Stimulated activated CD8-positive, alpha-beta memory T cell treated with anti-CD3 and anti-CD28 coated beads, Interleukin-2, amount 100 ng/mL, for 48 hours (primary cell): Measurements from ENCODE around the gene P2RX6.
"Not testable (repeated sequence)": the region's sequence is repeated elsewhere in the genome, so short reads cannot be mapped to it uniquely, and the experiment has no call there.

Source experiments
- DNase-seq, 2 donors: peaks; one replicate each; pipeline ENCODE4 v3.0.0-alpha.2; 2020; ENCODE audit warnings: low read depth in 2 of 2

P2RX6 gene

DNA sequence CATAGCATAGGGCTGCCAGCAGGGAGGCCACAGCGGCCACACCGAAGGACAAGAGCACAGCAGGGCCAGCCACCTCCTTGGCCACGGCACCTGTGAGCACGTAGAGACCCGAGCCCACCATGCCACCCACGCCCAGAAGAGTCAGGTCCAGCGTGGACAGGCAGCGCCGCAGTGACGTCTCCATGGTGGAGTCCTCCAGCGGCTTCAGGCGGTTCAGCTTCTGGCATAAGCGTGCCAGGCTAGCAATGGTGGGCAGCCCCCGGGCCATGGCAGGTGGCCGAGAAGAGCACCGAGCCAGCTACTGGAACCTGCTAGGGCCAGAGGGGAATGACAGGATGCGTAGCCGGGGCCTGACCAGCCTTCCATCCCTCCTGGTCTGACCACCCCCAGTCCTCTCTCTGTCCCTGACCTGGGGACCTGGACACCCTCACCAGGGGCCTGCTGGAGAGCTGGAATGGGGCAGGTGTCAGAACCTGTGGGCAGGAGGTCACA is 16.6 kb downstream of the P2RX6 start:
- DNase-seq = no peak

DNA sequence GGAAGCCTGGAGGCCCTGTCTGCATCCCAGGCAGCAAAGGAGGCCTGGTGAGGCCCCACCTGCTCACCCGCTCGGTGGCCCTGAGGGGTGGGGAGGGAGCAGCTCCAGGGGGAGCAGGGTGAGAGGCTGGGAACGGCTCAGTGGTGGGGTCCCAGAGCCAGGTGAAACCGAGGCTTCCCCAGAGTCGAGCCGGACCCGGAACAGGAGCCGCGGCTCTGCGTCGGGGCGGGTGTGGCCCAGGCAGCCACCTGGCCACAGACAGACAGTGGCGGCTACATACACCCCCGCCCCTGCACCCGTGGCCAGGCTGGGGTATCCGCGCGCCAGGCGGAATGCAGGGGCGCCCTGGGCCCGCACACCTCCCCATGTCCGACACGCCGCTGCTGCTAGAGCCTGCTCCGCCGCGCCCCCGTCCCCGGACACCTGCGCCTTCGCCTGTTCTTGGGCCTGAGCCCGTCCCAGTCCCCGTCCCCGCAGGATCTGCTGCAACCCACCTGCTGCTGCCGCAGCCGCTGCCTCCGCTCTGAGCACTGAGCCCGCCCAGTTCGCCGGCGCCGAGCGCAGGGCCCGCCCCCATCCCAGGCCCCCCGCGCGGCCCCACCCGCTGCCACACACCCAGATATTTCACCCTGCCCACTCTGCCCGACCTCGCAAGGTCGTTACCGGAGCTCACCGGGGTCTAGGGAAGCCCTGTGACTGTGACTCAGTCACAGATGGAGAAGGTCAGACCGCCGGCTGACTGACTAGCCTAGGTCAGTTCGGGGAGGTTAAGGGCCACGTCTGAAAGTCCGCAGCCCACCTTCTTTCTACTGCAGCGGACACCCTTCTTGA is 17.3 kb downstream of the P2RX6 start, which contains the start of gene SLC7A4:
Gene SLC7A4 (minus strand): TSS at position 525 of the 831 bp plus-strand sequence. CDS start 749 bp downstream, outside the sequence.
- no peak for DNase-seq

DNA sequence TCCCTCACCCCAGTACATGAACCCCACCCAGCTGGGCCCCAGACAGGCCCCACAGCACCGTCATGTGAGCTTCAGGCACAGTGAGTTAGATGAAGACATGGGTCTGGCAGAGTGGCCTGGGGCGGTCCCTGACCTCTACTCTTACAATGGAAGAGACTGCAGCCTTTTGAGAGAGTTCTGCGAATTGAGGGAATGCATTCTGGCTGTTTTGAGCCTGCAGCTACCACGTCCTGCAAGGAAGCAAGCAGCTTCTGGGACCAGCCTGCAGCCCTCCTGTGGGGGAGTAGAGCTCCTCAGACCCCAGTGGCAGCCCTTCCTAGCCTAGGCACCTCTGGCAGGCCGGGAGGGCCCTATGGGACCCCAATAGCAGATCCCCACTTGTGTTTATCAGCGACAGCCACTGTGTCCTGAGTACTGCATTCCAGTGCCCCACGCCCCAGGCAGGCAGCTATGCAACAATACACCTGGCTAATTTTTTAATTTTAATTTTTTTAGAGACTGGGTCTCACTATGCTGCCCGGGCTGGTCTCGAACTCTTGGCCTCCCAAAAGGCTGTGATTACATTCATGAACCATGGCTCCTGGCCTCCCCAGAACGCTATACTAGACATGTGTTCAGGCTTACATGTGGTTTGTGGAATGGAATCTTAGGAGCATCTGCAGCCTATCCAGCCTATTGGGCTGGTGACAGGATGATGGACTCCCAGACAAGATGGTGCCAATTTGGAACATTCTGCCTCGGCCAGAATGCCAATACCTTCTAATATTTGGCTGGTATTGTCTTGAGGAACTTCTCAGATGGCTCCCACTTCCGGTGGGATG is 18.1 kb downstream of the P2RX6 start:
- no peak for DNase-seq

DNA sequence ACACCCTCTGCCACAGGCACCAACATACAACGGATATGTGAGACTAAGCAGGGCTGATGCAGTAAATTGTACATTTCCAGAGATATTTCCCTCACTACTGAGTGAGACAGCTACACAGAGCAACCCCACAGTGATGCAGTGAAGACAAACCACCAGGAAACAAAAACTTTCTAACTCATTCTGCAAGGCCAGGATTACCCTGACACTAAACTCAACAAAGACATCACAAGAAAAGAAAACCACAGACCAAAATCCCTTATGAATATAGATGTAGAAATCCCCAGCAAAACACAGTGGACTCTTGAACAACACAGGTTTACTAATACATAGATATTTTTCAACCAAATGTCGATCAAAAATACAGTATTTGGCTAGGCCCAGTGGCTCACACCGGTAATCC is 18.9 kb downstream of the P2RX6 start:
- no peak for DNase-seq

DNA sequence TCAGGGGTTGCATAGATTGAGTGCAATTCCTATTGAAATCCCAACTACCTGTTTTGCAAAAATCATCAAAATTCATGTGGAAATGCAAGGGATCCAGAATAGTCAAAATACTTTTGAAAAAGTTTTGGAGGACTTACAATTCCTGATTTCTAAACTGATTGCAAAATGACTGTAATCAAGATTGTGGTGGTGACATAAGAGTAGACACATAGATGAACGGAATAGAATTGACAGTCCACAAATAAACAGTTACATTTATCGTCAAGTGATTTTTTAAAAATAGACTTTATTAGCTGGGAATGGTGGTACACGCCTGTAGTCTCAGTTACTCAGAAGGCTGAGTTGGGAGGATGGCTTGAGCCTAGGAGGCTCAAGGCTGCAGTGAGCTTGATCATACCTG is 20.0 kb downstream of the P2RX6 start:
- DNase-seq = no peak

DNA sequence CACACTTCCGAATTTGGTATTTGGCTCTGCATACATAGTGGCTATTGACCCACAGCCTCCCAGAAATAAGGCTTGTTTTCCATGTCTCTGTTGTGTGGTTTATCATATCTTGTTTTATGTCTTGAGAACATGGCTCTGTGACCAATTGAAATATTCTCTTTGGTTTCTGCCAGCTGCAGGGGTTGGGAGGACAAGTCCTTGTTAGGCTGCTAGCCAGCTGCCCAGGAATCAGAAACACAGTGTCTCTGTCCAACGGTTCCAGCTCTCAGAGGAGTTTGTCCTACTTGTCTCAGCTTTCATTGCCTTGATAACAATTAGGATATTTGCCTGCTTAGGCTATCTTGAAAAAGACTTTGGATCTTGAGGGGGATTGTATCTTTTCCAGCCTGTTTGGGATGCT is 23.4 kb downstream of the P2RX6 start:
- DNase-seq = no peak

DNA sequence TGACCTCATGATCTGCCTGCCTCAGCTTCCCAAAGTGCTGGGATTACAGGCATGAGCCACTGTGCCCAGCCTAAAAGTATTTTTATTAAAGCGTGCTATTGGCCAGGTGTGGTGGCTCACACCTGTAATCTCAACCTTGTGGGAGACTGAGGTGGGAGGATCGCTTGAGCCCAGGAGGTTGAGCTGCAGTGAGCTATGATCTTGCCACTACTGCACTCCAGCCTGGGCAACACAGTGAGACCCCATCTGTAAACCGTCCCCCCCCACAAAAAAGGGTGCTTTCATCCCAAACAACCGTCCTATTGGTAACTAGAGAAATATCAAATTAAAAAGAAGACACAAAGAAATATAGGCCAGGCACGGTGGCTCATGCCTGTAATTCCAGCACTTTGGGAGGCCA is 24.2 kb downstream of the P2RX6 start:
- not testable (repeated sequence) for DNase-seq

DNA sequence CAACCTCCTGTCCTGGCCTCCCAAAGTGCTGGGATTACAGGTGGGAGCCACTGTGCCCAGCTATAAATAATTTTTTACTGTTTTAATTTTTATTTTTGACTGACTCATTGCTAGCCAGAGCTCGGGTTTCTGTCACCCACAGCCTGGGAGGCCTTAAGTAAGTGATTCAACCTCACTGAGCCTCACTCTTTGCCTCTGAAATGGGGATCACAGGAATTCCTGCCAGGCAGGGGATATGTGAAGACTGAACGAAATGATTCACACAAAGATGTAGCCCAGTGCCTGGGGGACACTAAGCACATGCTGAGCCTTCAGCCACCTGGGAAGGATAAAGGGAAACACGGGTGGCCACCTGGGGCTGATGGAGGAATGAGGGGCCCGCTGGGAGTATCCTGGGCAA is 27.0 kb downstream of the P2RX6 start:
- DNase-seq = no peak

DNA sequence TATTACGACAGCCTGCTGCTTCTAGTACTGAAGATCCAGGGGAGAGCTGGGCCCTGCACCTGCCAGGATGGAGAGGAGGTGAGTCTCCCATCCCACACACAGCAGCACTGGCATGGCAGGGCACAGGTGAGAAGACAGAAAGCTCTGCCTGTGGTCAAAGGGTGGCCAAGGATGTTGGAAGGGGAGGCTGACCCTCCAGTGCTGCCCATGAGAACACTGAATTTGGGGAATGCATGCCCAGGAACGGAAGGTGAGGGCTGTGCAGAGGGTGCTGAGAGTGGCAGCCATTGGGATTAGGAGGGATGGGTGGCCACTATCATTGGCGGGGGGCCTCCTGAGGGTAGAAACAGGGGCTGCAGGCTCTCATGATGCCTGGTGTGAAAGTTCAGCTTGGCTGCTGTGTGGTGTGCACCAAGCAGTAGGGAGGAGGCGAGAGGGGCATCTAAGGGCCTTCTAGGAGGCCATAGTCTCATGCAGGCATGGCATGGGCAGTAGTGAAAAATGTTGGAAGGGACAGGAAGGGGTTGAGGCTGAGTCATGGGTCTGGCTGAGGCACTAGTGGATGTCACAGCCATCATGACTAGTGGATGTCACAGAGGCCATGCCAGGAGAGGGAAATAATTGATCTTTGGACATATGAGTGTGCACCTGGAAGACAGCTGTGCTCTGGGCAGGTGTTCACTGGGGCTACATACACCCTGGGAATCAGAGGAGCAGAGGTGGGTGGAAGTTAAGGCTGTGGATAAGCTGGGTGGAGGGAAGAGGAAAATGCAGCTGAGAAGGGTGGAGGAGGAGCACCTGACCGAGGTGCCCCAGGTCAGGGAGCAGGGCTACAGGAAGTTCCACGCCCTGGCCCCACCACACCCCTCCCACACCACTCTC is 28.3 kb downstream of the P2RX6 start:
- no peak for DNase-seq

DNA sequence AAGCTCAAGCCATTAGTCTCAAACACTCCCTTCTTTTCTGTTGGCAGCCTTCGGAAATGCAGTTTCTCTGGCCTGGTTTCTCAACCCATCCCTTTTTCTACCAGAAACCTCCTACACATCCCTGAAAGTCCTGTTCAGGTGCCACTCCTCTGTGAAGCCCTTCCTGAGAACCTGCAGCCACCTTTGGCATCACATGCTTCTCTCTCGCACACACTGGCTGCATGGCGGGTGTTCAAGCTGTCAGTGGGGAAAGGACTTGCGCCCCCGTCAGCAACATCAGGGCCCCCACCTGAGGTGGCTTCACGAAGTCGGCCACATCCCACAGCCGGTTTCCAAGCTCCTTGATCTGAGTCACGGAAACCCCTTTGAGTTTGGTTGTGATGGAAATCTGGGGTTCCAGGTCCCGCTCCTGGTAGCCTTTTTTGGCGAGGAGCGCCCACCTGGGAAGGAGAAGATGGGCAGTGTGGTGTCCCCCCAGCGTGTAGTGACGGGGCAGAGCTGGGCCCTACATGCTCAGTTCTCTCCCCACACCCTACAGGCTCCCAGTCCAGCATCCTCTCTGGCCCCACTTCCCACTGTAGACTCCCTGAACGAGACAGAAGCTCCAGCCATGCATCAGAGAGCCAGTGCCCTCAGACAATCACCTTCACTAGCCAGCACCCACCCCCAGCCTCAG is 29.0 kb downstream of the P2RX6 start:
- DNase-seq = no peak

DNA sequence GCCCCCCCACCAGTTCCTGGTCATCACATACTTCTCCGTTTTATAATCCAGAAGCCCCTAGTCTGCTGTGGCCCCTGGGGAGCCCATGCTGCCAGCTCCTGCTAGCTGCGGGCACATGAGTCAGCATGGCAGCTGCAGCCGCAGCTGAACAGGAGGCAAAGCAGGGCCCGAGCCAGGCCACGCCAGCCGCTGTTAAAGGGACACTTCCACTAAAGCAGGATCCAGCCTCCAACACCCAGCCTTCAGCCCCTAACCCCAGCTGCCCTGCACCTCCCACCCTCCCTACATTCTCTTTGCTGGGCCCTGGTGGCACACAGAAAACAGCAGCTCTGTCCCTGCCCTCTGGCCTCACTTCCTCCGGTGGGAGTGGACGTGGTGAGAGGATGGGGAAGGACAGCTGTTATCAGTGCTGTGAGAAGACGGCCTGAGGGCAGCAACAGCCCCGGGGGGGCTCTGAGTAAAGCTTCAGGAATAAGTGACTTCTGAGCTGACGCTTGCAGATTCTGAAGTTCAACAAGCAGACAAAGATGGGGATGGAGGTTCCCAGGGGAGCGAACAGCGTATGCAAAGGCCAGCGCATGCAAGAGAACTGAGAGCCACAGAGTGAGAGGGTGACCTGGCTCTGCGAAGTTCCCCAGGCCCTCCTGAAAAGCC is 30.1 kb downstream of the P2RX6 start:
- no peak for DNase-seq

DNA sequence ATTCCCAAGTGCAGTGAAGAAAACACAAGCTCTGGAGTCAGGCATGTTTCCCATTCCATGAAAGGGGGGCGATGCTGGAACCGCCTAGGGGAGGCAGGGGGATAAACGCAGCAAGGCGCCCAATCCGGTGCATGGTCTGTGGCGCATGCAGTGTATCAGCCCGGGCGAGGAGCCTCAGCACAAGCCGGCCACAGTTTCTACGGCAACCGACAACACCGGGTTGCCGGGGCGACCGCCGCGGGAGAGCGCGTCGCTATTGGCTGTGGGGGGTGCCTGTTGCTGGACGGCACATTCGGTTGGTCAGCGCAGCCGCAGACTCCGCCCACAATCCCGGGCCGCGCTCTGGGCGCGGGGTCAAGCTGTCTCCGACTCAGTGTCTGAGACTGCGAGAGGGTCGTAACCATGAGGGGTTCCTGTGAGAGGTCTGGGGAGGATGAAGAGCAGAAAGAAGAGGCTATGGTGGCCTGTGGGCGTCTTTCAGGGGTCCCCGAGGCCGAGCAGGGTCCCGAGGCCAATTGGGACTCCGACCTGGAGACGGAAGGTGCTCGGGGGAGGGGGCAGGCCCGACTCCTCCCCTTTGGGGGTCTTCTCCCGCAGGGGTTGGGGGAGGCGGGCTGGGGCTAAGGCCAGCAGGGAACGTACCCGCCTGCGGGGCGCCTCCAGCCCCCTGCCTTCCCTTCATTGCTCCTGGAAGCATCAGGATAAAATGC is 30.8 kb downstream of the P2RX6 start, which contains the start of gene LRRC74B:
Gene LRRC74B (plus strand): TSS at position 362 of the 710 bp plus-strand sequence. CDS start 41 bp downstream, at position 403.
- DNase-seq = peak; percentile 70 to 78

DNA sequence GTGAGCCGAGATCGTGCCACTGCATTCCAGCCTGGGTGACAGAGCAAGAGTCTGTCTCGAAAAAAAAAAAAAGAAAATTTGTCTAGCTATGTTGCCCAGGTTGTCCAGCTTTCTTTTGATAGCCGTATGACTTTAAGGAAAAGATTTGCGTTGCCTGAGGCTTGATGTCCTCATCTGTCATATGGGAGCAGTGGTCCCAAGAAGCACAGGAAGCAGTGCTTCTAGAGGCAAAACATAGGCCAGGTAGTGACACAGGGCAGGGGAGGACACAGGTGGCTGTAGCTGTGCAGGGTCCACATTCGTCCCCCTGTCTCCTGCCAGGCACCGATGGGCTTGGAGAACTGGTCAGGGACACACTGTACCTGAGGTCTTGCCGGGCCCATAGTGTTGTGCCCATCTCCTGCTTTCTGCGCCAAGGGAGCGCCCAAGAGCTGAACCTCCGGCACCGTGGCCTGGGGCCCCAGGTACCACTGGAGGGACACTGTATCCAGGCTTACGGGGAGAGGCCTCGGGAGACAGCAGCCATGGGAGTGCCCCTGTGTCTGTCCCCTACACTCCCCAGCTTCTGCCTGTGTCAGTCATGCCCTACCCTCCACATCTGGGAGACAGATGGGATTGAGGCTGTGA is 32.2 kb downstream of the P2RX6 start:
- DNase-seq = no peak

DNA sequence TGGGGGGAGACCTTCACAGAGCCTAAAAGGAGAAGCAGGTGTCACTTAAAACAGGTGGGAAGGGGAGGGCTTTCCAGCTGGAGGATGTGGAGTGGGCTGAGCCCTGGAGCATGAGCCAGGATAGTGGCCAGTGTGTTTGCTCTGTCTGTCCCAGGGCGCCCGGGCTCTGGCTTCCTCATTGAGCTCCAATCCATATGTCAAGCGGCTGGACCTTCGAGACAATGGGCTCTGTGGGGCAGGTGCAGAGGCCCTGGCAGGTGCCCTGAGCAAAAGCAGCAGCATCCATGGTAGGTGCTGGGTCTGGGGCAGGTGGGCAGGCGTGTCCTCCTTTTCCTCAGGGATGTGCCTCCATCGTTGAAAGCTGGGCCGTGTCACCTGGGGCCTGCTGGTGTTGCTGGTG is 32.8 kb downstream of the P2RX6 start:
- DNase-seq = no peak

DNA sequence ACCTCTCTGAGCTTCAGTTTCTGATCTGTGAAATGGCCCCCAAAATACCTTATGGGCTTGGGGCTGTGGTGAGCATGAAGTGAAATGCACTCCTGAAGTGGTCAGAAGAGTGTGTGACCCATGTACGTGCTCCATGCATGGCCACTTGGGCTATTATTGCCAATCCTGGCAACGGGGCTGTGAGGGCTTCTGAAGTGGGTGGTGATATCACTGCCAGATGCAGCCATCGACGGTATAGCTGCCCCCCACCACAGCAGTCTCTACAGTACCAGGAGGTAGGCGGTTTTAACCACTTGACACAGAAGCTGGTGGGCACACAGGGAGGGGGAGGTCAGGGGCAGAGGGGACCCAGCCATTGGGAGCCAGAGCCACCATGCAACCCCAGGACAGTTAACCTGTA is 33.5 kb downstream of the P2RX6 start:
- DNase-seq = not testable (repeated sequence)

DNA sequence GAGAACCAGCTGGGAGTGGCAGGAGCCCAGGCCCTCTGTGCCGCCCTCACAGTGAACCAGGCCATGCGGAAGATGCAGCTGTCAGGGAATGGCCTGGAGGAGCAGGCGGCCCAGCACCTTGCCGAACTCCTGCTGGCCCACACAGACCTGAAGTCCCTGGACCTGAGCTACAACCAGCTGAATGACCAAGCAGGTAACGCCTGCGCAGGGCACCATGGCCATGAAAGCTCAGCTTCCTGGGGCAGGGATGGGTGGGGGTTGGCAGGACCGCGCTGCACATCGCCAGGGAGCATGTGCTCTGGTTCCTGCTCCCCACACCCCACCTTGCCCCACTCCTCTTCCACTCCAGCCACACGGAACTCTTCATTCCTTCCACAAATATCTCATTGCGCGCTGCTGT is 34.0 kb downstream of the P2RX6 start:
- not testable (repeated sequence) for DNase-seq

DNA sequence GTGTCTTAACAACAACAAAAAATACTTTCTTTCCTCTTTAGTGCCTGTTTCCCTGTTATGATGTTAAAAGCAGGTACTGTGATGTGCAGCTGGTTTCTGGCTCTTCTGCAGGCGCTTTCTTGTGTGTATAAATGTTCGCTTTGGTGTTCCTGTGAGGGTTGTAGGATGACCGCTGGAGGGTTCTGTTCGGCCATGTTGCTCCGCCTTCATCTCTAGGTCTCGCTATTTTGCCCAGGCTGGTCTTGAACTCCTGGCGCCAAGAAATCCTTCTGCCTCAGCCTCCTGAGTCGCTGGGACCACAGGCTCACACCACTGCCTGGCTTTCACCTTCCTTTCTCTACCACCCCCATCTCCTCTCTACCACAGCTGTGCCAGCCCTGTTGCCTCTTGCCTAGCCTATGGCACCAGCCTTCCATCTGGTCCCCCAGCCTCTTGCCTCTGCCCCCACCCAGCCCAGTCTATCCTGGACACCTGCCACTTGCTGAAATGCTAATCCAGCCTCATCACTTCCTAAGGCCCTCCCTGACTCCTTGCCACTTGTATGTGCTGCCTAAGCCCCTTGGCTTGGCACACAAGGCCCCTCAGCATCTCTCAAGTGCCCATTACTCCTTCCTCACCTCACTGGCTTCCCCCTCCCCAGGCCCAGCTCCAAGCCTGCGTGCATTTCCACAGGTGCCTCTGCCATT is 36.3 kb downstream of the P2RX6 start:
- no peak for DNase-seq

DNA sequence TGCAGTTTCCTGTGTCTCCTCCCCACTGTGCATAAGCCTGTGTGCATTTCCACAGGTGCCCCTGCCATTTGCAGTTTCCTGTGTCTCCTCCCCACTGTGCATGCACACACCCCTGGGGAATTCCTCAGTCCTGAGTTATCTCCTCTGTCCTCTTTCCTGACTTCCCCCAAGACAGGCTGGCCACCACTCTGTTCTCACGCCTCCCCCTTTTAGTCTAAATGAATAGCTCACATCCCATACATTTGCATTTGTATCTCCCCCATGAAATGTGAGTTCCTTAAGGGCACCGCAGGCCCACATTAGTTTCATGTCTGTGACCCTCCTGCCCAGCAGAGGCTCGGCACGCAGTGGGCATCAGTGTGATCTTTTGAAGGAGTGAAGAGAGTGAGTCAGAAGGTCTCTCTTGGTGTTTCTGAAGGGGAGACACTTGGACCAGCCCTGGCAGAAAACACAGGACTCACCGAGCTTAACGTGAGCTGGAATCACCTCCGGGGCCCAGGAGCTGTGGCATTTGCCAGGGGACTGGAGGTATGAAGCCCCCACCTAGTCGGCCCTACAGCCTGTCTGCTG is 37.0 kb downstream of the P2RX6 start:
- no peak for DNase-seq
